NCI-H2081 treated with DMSO at 0.1 percent for 48 hours (cell line): ENCODE measurements around the gene RASIP1.

Source experiments
- DNase-seq: peaks from one replicate; lab custom pipeline; 2025; lab: John Stamatoyannopoulos, UW

RASIP1 gene

DNA sequence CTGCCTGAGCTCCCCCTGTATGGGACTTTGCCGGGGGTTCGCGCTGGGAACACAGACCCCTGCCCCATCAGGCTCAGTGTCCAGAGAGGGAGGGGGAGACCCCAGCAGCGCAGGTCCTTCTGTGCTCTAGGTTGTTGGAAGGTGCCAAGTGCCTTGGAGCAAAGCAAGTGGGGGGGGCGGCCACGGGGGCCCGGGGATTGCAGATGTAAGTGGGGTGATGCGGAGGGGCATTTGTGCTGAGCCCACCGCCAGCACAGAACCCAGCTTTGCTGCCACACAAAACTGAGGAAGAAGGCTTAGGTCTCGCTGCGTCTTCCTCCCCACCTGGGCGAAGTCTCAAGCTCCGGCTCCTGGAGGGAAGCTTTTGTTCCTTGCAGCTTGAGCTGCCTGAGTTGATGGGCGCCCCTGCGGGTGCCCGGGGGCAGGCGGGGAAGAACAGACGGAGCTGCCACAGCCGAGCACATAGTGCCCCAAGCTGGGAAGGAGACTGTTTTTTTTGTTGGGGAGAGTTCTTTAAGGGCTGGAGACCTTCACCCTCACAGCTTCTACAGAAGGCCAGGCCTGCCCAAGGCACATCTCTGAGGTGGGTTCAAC lies 66.1 kb downstream of the RASIP1 start:
- DNase-seq = no peak

DNA sequence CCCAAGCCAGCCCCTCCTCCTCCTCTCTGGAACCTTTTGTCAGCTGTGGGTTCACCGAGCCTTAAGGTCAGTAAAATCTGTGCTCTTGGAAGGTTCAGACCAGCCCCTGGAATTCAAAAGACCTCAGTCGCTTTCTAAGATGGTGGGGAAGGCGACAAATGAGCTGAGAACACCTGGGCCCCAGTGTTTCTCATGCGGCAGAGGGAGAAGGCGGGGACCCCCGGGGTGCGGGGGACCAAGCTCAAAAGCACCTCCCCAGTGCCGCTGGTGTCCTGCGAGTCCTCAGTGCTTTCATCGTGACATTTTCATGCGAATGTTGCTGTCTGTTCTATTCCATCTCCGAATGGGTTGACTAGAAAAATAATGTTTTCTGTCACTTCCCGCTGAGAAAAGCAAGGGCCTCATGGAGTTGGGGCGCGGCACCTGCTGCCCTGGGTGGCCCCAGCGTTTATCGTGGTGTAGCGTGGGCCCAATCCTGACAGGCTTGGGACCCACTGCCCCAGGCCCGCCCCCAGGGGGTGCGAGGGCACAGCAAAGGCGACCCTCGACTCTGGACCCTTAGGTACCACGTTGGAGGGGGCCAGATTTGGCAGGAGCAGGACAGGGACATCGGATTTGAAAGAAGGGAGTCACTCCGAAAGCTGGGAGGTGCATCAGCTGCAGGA lies 66.8 kb downstream of the RASIP1 start:
- no peak for DNase-seq

DNA sequence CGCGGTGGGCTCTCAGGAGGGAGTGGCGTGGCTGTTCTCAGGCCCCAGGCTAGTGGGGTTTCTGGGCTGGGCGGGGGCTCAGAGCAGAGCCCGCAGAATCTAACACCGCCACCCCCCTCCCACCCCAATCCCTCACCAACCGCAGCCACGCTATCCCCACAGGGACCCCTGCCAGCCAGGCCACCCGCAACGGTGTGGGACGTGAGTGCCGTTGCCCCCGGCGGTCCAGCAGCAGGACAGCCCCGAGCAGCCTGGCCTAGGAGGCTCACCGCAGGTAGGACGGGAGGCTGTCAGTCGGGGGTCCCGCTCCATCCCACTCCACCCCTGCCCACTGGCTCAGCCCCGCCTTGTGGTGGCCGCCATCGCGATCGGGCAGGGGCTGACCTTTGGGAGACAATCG lies 67.4 kb downstream of the RASIP1 start, which contains the start of gene NTN5:
NTN5 (minus strand) TSS at position 24 of the 400 bp plus-strand sequence. CDS start 2,031 bp downstream, outside the sequence.
- DNase-seq = no peak

DNA sequence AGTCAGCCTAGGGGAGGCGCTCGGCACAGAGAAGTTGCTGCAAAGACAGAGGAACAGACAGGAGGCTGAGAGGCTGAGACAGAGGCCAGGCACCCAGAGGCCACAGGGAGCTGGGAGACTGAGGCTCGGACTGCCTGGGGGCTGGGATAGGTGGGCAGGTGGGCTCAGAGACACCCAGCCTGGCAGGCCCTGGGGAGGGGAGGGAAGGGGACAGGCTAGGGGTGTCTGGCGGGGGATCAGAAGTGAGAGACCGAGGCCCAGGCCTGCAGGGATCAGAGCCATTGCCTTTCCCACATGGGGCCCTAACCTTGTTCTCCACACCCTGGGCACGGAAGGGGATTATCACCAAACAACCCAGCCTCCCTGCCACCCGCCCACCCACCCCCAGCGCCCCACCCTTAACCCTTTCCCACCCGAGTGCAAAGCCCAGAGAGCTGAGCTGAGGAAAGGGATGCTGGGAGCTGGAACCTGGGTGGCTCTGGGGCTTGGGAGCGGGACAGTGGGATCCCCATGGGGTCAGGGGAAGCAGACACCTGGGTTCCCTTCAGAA lies 68.9 kb downstream of the RASIP1 start:
- DNase-seq = no peak

DNA sequence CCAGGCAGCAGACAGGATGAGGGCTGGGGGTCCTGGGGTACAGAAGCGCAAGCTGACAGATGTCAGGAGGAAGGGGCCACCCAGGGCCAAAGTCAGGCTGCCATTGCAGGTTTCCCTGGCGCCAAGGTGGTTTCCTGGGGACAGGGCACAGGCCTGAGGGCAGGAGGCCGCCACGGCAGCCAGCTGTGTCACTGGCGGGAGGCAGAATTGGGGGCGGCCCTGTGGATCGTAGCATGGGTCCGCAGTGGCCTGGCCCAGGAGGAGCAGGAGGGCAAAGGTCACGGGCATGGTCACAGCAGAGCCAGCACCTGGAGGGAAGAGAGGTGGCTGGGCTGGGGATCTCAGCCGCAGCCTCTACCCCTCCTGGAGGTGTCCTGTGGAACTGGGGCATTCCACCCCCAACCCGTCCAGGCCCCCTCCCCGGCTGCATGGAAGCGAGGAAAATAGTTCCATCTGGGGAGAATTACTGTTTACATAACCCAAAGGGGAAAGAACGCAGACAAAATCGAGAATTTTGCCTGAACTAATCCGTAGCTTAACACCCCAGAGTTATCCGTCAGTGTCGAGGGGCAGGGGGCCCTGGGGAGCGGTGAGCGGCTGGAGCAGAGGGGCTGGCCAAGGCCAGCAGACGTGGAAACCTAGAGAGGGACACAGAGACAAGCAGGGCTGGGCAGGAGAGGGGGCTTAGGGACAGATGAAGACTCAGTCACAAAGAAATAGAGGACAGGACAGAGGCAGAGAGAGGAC lies 69.5 kb downstream of the RASIP1 start:
- DNase-seq = no peak
